Measurements from ENCODE around the gene GOPC.
"Not testable (repeated sequence)": the region's sequence is repeated elsewhere in the genome, so short reads cannot be mapped to it uniquely, and the experiment has no call there.

GOPC gene

DNA sequence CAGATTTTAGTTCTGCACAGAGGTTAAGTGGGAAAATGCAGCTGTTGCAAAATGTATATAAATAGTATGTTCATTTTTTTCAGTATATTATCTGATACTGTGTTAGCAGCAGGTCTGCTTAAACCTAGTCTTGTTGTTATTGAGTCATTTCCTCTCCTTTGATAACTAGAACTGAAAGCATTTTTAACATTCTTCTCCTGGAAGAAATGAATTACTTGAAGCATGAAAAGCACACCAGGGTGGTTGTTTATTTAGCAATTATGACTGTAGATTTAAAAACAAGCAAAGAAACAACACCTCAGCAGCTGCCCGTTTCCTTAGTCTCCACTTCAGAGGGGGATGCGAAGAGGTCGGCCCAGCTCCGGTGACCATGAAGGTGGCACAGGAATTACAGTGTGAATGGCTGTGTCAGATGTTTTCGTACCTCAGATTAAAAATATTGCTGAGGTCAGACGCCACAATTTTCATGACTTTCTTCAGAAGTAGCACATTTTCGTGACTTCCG lies 53.5 kb downstream of the GOPC start:
- no peak for DNase-seq (ENCODE audit: low read depth, low spot score)

DNA sequence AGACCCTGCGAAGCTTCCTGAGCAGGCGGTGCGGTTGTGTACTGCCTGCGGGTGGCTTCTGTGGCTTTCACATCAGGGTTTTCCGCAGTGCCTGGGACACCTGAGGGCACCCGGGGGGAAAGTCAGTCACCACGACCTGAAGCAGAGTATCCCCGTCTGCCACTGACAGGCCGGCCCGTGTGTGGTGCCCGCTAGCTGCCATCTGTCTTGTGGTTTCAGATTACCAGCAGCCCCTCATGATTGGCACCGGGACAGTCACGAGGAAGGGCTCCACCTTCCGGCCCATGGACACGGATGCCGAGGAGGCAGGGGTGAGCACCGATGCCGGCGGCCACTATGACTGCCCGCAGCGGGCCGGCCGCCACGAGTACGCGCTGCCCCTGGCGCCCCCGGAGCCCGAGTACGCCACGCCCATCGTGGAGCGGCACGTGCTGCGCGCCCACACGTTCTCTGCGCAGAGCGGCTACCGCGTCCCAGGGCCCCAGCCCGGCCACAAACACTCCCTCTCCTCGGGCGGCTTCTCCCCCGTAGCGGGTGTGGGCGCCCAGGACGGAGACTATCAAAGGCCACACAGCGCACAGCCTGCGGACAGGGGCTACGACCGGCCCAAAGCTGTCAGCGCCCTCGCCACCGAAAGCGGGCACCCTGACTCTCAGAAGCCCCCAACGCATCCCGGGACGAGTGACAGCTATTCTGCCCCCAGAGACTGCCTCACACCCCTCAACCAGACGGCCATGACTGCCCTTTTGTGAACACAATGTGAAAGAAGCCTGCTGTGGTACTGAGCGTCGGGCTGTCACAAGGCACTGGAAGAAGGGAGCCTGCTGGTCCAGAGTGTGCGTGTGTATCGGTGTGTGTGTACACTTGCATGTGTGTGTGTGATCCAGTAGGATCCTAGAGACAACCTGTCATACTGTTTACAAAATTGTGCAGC lies 54.4 kb downstream of the GOPC start:
- DNase-seq (ENCODE audit: low read depth, low spot score): no peak

DNA sequence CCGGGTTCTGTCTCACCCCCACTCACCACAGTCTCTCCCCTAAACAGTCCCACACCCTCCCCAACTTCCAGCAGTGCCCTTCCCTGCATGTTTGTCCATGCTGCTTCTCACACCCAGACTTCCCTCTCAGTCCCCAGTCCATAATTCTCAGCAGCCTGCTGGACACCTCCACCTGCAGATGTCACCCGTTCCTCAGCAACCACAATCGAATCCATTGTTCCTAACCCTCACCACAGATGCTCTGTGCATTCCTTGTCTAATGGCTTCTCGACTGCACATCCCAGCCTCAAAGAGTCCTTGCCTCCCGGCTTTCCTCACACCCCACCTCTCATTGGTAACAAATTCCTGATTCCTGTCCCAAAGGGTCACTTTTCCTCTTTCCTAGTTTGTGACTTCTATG lies 55.6 kb downstream of the GOPC start:
- no peak for DNase-seq (ENCODE audit: low read depth, low spot score)

- no peak for DNase-seq (ENCODE audit: low read depth, low spot score)
These were observed 57.1 kb downstream of the GOPC start for GRCh38 chr6:117545161-117545595.

GRCh38 chr6:117544716-117545115 lies 57.6 kb downstream of the GOPC start:
- no peak for DNase-seq (ENCODE audit: low read depth, low spot score)

- DNase-seq (ENCODE audit: low read depth, low spot score): no peak
These were observed 59.8 kb downstream of the GOPC start for GRCh38 chr6:117542493-117542892.

DNA sequence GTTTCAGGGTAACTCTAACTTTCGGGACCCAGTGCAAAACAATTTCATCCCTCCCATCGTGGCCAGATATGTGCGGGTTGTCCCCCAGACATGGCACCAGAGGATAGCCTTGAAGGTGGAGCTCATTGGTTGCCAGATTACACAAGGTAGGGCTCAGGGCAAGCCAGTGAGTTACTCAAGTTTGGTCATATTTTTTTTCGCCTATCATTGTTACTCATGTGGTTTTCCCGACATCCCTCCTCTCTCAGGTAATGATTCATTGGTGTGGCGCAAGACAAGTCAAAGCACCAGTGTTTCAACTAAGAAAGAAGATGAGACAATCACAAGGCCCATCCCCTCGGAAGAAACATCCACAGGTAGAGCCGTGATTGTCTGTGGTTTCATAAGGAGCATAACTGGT lies 61.6 kb downstream of the GOPC start:
- no peak for DNase-seq (ENCODE audit: low read depth, low spot score)

- no peak for DNase-seq (ENCODE audit: low read depth, low spot score)
These were observed 63.7 kb downstream of the GOPC start for GRCh38 chr6:117538615-117539014.

DNA sequence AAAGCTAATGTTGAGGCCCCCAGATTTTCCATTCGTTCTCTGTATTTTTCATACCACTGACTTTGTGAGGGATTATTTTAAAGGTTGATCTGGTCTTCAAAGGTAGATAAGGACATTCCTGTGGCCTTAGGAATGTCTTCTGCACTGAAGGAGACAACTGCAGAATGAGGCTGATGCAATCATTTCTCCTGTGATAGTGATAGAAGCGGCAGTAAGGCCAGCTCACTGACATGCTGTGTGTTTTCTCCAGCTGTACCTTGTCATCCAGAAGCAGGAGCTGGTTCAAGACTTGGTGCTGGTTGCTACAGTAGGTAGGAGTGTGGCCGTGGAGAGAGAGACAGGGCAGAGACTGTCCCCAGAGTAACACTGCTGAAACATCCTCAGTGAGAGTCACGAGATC lies 66.0 kb downstream of the GOPC start:
- DNase-seq (ENCODE audit: low read depth, low spot score): no peak

DNA sequence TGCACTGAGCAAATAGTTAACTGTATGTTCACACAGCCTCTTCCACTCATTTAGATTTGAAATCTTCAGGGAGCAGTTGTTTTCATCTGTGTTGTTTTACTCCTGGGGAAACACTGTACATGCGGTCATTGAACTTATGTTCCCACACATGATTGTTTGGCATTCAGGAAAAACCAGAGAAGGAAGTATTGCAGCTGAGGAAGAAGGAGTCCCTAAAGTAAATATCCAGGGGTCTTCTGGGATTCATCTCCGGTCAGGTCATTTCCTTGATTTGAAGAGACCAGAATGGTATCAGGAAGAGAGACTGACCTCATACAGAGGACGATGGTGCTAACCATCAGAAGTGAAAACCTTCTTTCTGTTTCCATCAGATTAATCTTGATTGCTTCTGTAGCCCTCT lies 67.3 kb downstream of the GOPC start:
- DNase-seq (ENCODE audit: low read depth, low spot score): no peak

GRCh38 chr6:117533775-117534174 lies 68.5 kb downstream of the GOPC start:
- no peak for DNase-seq (ENCODE audit: low read depth, low spot score)

DNA sequence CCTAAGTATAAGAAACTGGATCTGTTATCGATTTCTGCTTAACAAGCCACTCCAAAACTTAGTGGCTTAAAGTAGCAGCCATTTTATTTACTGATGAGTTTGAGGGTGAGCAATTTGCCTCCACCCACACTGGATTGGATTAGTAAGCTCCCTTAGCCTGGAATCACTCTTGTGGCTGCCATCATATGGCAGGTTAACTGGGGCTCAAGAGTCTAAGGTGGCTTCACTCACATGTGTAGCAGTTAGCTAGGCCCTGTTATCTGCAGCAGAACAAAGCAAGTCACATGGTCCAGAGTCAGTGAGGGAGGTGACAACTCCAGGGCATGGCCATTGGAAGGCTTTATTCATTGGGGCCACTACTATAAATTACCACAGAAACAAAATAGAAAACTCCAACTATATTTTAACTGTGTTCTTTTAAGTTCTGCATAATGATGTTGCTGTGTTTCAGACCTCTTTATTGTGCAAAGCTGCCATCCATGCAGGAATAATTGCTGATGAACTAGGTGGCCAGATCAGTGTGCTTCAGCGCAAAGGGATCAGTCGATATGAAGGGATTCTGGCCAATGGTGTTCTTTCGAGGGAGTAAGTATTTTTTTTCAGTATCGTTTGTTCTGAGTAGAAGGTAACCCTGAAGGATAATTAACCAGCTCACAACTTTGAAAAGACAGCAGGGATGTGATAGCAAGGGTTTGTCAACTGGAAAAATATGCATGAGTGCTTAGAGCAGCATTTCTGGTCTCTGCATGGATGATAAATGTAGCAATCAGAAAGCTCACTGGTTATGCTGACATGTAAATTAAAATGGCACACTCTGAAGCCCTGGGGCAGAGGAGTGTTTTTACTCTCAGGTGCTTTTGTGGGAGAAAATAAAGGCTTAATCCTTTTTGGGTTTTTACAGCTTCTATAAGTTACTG lies 70.2 kb downstream of the GOPC start:
- no peak for DNase-seq (ENCODE audit: low read depth, low spot score)

DNA sequence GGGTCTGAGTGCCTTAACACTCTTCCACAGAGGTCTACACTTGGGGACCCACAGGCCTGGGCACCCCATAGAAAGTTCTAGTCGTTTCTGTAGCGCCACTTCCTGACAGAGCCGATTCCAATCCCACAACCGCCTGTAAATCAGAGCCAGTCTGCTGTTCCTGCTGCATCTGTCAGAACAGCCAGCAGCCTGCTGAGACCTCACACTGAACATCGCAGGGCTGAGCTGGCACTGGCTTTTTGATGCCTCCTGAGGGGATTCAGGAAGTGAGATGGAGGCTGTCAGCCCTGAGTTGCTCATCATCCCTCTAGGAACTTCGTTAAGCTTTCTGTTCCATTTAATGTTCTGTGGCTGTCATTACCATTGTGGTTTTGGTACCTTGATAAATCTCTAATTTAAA lies 71.0 kb downstream of the GOPC start:
- no peak for DNase-seq (ENCODE audit: low read depth, low spot score)

- no peak for DNase-seq (ENCODE audit: low read depth, low spot score)
These were observed 71.7 kb downstream of the GOPC start for GRCh38 chr6:117530467-117531242.

DNA sequence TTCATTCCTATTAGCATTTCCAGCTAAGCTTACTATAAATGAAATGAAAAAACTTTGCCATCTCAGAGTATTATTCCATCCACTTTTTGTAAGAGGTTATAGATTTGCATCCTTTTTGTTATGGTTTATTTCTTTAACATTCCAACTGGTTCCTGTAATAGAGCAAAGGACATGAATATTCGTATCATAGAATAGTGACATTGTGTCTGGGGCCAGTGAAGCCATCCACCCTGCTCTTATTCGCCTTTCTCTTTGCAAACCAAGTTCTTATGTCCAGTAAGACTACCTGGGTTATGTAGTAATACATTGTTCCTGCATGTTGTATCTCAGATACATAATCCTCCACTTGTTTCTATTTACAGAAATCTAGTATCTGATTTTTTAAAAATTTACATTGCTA lies 76.7 kb downstream of the GOPC start:
- DNase-seq (ENCODE audit: low read depth, low spot score): no peak

GRCh38 chr6:117521791-117522502 lies 80.4 kb downstream of the GOPC start:
- no peak for DNase-seq (ENCODE audit: low read depth, low spot score)

GRCh38 chr6:117520603-117521395 lies 81.5 kb downstream of the GOPC start:
- DNase-seq (ENCODE audit: low read depth, low spot score): no peak

DNA sequence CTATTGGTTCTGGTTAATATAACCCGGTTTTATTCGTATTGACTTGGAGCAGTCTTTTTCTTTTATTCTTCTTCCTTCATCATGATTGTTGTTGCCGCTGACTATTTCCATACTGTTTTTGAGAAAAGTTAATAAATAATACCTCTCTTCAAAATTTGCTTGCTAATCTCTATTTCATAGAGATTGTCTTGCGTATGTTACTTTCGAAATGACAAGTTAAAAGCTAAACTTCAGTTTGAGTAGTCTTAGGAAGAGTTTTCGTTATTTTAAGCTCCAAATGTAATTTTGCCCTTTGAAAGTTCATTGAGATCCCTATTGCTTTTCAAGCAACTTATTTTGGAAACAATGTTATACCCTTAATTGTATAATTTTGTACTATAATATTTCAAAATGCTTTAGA lies 83.4 kb downstream of the GOPC start:
- DNase-seq (ENCODE audit: low read depth, low spot score): no peak

DNA sequence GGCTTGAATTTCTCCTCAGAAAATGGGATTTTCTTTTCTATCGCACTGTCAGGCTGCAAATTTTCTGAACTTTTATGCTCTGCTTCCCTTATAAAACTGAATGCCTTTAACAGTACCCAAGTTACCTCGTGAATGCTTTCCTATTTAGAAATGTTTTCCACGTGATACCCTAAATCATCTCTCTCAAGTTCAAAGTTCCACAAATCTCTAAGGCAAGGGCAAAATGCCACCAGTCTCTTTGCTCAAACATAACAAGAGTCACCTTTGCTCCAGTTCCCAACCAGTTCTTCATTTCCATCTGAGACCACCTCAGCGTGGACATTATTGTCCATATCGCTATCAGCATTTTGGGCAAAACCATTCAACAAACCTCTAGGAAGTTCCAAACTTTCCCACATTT lies 84.3 kb downstream of the GOPC start:
- not testable (repeated sequence) for DNase-seq (ENCODE audit: low read depth, low spot score)

- DNase-seq (ENCODE audit: low read depth, low spot score): no peak
These were observed 87.0 kb downstream of the GOPC start for GRCh38 chr6:117515326-117515725.
